Raji (cell line): ENCODE results near the gene USP44.

Source experiments
- POLR2A ChIP-seq: IDR thresholded peaks from 2 replicates; pipeline ENCODE4 v1.6.1; 2011; ENCODE audit warnings: low read depth, low read length, control low read depth; ENCODE audit not compliant: insufficient read depth

USP44 gene

GRCh38 chr12:95495433-95495832 is 55.8 kb downstream of the USP44 start:
- TF ChIP-seq POLR2A = no peak

GRCh38 chr12:95494888-95495287 is 56.4 kb downstream of the USP44 start:
- TF ChIP-seq POLR2A = no peak

GRCh38 chr12:95492462-95492861 is 58.8 kb downstream of the USP44 start:
- TF ChIP-seq POLR2A = no peak

- TF ChIP-seq POLR2A = no peak
Observed at GRCh38 chr12:95487024-95487423, 64.3 kb downstream of the USP44 start.

- no peak for TF ChIP-seq POLR2A
Observed at GRCh38 chr12:95484524-95484923, 66.8 kb downstream of the USP44 start.

DNA sequence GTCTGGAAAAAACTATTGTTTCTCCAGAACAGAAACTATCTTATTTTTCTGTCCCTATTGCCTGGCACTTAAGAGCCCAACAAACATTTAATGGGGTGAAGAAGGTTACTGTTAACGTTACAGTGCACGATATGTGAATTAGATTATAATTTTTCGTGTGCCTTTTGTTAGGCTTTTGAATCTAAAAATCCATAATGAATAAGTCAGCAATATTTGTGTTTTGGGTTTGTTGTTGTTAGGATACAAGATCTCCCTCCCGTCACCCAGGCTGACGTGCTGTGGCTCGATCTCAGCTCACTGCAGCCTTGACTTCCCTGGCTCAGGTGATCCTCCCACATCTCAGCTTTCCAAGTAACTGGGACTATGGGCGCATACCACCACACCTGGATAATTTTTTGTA is 69.4 kb downstream of the USP44 start:
- no peak for TF ChIP-seq POLR2A

DNA sequence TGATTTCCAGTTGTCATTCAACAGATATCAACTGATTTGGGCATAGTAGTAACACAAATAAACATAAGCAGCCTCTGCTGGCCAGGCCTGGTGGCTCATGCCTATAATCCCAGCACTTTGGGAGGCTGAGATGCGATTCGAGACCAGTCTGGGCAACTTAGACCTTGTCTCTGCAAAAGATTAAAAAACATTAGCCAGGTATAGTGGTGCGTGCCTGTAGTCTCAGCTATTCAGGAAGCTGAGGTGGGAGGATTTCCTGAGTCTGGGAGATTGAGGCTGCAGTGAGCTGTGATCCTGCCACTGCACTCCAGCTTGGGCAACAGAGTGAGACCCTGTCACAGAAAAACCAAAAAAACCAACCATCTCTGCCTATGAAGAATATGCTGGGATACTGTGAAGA is 70.2 kb downstream of the USP44 start:
- TF ChIP-seq POLR2A = no peak

DNA sequence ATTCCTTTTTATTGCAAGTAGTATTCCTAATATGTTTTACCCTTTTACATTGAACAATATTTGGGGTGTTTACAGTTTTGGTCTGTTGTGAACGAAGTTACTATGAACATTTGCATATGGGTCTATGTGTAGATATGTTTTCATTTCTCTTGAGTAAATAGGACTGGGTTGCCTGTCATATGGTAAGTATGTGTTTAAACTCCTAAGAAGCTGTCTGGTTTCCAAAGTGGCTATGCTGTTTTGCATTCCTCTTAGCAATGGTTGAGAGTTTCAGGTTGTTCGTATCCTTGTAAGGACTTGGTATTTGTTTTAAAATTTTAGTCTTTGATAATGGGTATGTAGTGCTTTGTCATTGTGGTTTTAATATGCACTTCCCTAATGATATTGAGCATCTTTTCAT is 71.0 kb downstream of the USP44 start:
- TF ChIP-seq POLR2A = no peak

- no peak for TF ChIP-seq POLR2A
Observed at GRCh38 chr12:95474660-95474958, 76.7 kb downstream of the USP44 start.

GRCh38 chr12:95473884-95474659 is 77.2 kb downstream of the USP44 start, which contains the start of gene METAP2:
Gene METAP2, plus strand, starts transcription at chr12:95474152. Its CDS starts 28 bp downstream, at chr12:95474180.
- peak; percentile 95 for TF ChIP-seq POLR2A

- no peak for TF ChIP-seq POLR2A
Observed at GRCh38 chr12:95473231-95473883, 77.9 kb downstream of the USP44 start.

- no peak for TF ChIP-seq POLR2A
Observed at GRCh38 chr12:95470300-95470699, 81.0 kb downstream of the USP44 start.
